NB4 (cell line): ENCODE results near the gene PPP2R3C.

Experiments used
- CTCF ChIP-seq: IDR thresholded peaks from one replicate; pipeline ENCODE4 v1.5.1; 2012; ENCODE audit warnings: low read depth, low read length
- MYC ChIP-seq: IDR thresholded peaks from 2 replicates; pipeline ENCODE4 v1.6.1; 2011; ENCODE audit warnings: low read depth, low read length
- POLR2A ChIP-seq: IDR thresholded peaks from 2 replicates; pipeline ENCODE4 v1.6.1; 2011; ENCODE audit warnings: mild to moderate bottlenecking; ENCODE audit not compliant: insufficient read length; ENCODE audit errors: extremely low read depth

GRCh38 chr14:35107866-35108265 lies 13.9 kb downstream of the PPP2R3C start:
- TF ChIP-seq POLR2A (no peak), CTCF (no peak), MYC (no peak)
